A673 (cell line): Measurements from ENCODE around the gene CAB39. TPM values are rescaled to one million over a fixed set of nuclear protein-coding genes. Genes with fewer than 3 reads are reported as not detected.

ENCODE experiments used
- BruUV-seq: library from RNA; stranded (reverse); fragments of 400-500 nt; replicated peaks from 2 replicates; lab custom pipeline; 2021; lab: Mats Ljungman, UMichigan
- CTCF ChIA-PET: fragments of 300-600 bp; sonication (Branson Sonifier 250); formaldehyde crosslinking; loops from one replicate; lab custom pipeline; 2022; ENCODE audit warnings: antibody characterized with exemption; lab: Charles Lee
- POLR2A ChIA-PET: fragments of 300-600 bp; sonication (Branson Sonifier 250); formaldehyde crosslinking; loops from one replicate; lab custom pipeline; 2022; ENCODE audit warnings: antibody characterized with exemption; ENCODE audit not compliant: low non-redundant PET; lab: Charles Lee
- DNase-seq: peaks from one replicate; pipeline ENCODE4 v3.0.0-alpha.2; 2015; ENCODE audit warnings: low spot score
- H3K27ac ChIP-seq: fragments of 200-600 bp; sonication (generic); 2 replicates; pipeline ENCODE4 v1.5.1; 2016; ENCODE audit warnings: mixed run types, low read depth, mild to moderate bottlenecking, mixed read lengths, antibody characterized with exemption, low read length; ENCODE audit not compliant: poor library complexity, severe bottlenecking
- H3K27me3 ChIP-seq: fragments of 200-600 bp; sonication (generic); replicated peaks from 2 replicates; pipeline ENCODE4 v1.6.1; 2017; ENCODE audit warnings: mixed run types, low read depth, mild to moderate bottlenecking, mixed read lengths, antibody characterized with exemption, low read length; ENCODE audit not compliant: insufficient read depth, poor library complexity
- H3K36me3 ChIP-seq: fragments of 200-600 bp; sonication (generic); 2 replicates; pipeline ENCODE4 v1.6.1; 2016; ENCODE audit warnings: mixed run types, mild to moderate bottlenecking, mixed read lengths, antibody characterized with exemption, low read length; ENCODE audit not compliant: insufficient read depth, poor library complexity, severe bottlenecking
- H3K4me1 ChIP-seq: fragments of 200-600 bp; sonication (generic); 2 replicates; pipeline ENCODE4 v1.6.1; 2017; ENCODE audit warnings: mixed run types, mild to moderate bottlenecking, mixed read lengths, antibody characterized with exemption, low read length; ENCODE audit not compliant: insufficient read depth, poor library complexity, severe bottlenecking
- H3K4me3 ChIP-seq: fragments of 200-600 bp; sonication (generic); 2 replicates; pipeline ENCODE4 v1.5.1; 2016; ENCODE audit warnings: low read depth, mixed run types, mild to moderate bottlenecking, mixed read lengths, low read length; ENCODE audit not compliant: poor library complexity, severe bottlenecking
- H3K9me3 ChIP-seq: fragments of 200-600 bp; sonication (generic); 2 replicates; pipeline ENCODE4 v1.6.1; 2016; ENCODE audit warnings: mixed run types, low read depth, mild to moderate bottlenecking, mixed read lengths, antibody characterized with exemption, low read length; ENCODE audit not compliant: poor library complexity, severe bottlenecking
- CTCF ChIP-seq: fragments of 300-800, 200-600 bp; sonication (generic); conservative IDR thresholded peaks from 2 replicates; pipeline ENCODE4 v1.5.1; 2017; ENCODE audit warnings: low read depth, mild to moderate bottlenecking, antibody characterized with exemption, low read length, moderate library complexity, mixed read lengths
- EZH2 ChIP-seq: fragments of 200-600 bp; sonication (generic); IDR thresholded peaks from 2 replicates; pipeline ENCODE4 v1.6.1; 2017; ENCODE audit warnings: borderline replicate concordance, low read depth, mild to moderate bottlenecking, mixed read lengths, antibody characterized with exemption, low read length; ENCODE audit not compliant: poor library complexity, severe bottlenecking
- intact Hi-C: fragments of 100-400 bp; cut with micrococcal nuclease; formaldehyde crosslinking; loops from one replicate; pipeline ENCODE4 v1.10.0; 2022; ENCODE audit not compliant: unreplicated experiment
- total RNA-seq: library from RNA; stranded (reverse); gene quantifications from 2 replicates; pipeline ENCODE4 v1.2.3, GENCODE V29; 2021

The CAB39 gene
- total RNA-seq, 1 experiment from 2014 or later: 58.2 TPM

- Histone ChIP-seq H3K27ac (no peak overlapping the region), H3K9me3 (no peaks in the 10 kb centered on the region), H3K27me3 (no peaks in the 10 kb centered on the region), H3K36me3 (no peaks in the 10 kb centered on the region), H3K4me1 (no peaks in the 10 kb centered on the region), H3K4me3 (no peak overlapping the region)
- no peak for TF ChIP-seq EZH2
- TF ChIP-seq CTCF: no peak
- BruUV-seq: no TSS peak
- intact Hi-C loops: no loop called here
- ChIA-PET CTCF (no interaction called here), POLR2A (no interaction called here)
- DNase-seq: no peak
These were observed 47.4 kb upstream of the CAB39 start for GRCh38 chr2:230665263-230665691.

- Histone ChIP-seq H3K4me3 (no peak overlapping the region), H3K4me1 (no peaks in the 10 kb centered on the region), H3K27ac (no peak overlapping the region), H3K27me3 (no peaks in the 10 kb centered on the region), H3K9me3 (no peaks in the 10 kb centered on the region), H3K36me3 (no peaks in the 10 kb centered on the region)
- BruUV-seq: no TSS peak
- intact Hi-C loops: no loop called here
- TF ChIP-seq EZH2: no peak
- TF ChIP-seq CTCF: no peak
- ChIA-PET POLR2A (no interaction called here), CTCF (interaction anchor here (0.6 kb wide), 1 partner anchor 272 kb away, joined by 3 read pairs; no protein-coding TSS in a partner anchor)
- no peak for DNase-seq
These were observed 46.2 kb upstream of the CAB39 start for GRCh38 chr2:230666446-230666845.

DNA sequence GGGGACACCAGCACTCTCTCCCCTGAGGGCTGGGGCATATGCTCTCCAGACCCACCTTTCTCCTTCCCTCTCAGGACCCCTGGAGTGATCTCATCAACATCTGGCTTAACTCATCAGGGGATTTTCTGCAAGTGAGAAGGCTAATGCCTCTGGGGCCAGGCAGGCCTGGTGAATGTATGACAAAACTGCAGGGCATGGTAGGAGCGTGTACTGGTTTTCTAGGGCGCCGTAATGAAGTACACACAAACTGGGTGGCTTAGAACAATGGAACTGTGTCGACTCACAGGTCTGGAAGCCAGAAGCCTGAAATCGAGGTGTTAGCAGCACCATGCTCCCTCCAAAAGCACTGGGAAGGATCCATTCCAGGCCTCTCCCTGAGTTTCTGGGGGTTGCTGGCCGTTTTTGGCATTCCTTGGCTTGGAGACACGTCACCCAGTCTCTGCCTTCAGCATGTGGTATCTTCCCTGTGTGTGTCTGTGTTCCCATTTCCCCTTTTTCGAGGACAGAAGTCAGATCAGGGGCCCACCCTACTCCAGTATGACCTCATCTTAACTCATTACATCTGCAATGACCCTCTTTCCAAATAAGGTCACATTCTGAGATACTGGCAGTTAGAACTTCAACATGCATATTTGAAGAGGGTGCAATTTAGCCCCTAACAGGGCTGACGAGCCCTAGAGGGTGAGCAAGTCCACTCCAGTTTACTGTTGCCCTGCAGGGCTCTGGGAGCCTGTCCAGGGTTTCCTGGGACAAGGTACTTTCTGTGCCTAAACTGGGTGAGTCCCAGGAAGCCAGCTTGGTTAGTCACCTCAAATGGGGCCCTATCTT is 45.5 kb upstream of the CAB39 start:
- BruUV-seq: no TSS peak
- no peak overlapping the region for H3K4me3 ChIP-seq
- ChIA-PET CTCF (no interaction called here), POLR2A (no interaction called here)
- no peaks in the 10 kb centered on the region for H3K27me3 ChIP-seq
- TF ChIP-seq EZH2 (no peak), CTCF (no peak)
- DNase-seq: no peak
- H3K36me3 ChIP-seq: no peaks in the 10 kb centered on the region
- H3K27ac ChIP-seq: no peak overlapping the region
- no peaks in the 10 kb centered on the region for H3K4me1 ChIP-seq
- intact Hi-C loops: no loop called here
- H3K9me3 ChIP-seq: no peaks in the 10 kb centered on the region
